ENCODE results near the gene FIG4. TPM values are rescaled to one million over a fixed set of nuclear protein-coding genes. Genes with fewer than 3 reads are reported as not detected.

Gene FIG4
- polyA plus RNA-seq, 3 donors, result 4.5 to 7.0 (median 7.0) TPM

DNA sequence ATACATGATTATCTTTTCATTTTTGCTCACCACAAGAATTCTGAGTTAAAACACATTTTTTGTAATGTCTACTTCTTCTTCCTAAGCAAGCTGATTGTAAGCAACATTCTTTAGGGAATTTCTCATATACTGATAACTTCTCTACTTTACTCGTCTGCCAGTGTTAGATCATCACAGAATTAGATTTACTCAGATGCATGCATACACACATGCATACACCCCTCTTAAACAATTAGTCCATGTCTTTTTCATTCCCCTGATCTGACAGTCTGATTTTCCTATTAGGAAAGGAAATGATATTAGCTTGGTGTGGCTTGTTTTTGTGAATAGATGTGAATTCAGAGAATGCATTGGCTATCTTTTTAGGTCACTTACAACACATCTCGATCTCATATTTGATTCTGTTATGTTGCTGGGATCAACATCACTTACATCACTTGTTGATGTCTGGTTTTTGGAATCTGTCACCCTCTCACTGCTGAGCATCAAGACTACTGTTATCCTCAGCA, 91.4 kb downstream of the FIG4 start:
- WGBS, 3 donors, result 65 to 80% (median 74%) methylated on average over 2 of the region's 2 CpGs
- H3K27ac ChIP-seq (ENCODE audit: low read depth, low read length), result no peak overlapping the region

DNA sequence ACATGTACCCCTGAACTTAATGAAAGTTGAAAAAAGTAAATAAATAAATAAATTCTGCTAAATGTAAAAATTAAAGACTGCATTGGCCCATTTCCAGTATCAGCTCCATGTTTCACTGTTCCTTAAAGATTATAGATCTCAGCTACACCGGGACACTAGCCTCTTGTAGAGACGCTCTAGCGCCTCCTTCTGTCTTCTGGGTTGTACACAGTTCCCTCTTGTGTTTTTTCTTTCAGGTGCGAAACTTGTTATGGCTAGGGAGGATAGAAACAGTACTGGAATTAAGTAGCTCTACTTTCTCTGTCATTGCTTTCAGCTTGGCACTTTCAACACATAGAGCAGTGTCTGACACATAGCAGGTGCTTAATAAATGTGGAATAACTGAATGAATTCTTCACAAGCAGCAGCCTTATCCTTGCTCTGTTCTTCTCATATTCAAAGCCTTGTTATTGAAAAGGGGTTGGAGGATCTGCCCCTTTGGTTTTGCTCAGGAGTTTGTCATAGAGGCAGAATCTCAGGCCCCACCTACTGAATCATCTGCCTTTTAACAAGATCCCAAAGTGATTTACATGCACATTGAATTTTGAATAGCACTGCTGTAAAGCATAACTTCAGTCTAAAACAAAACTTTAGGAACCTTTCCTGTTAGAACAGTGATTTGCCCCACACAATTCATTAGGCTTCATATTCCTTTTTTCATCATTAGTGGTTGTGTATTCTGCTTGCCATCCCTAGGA, 92.3 kb downstream of the FIG4 start:
- H3K27ac ChIP-seq (ENCODE audit: low read depth, low read length), result no peak overlapping the region
- WGBS, 3 donors, result 58 to 88% (median 87%) methylated on average over 4 of the region's 4 CpGs

DNA sequence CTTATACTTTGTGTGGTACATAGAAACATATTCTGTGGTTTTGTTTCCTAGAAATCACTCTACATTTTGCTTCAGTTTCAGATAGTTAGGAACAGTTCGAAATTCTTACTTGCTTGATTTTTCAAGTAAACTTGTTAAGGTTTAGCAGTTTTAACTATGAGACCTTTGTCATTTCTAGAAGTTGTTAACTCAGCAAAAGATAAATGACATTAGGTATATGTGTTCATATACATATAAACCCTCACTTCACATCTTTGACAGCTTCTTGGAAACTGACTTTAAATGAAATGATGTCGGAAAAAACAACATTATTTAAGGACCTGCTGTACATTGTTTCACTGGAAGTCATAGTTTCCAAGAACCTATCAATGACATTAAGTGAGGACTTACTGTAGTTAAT, 96.2 kb downstream of the FIG4 start:
- WGBS, 3 donors, result 91 to 96% (median 95%) methylated on average over 2 of the region's 2 CpGs

DNA sequence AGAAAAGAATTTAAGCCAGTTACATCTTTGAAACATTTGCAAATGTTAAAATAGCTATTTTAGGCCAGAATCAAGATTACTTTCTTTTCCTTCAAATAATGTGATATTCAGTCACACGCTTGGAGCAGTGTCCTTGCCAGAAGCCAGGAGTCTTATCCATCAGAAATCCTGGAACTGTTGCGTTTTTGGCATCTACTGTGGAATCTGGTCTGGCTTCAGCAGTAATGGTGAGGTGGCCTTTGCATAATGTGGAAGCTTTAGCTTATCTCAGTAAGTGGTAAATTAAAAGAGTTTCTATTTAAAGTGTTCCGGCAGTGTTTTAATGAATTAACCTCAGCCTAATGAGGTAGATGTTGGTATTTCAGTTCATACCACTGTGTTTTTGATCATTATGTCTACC, 97.6 kb downstream of the FIG4 start:
- no peak overlapping the region for H3K27ac ChIP-seq (ENCODE audit: low read depth, low read length)
- WGBS, 3 donors, result 71 to 79% (median 74%) methylated on average over 3 of the region's 3 CpGs

More for the DNA sequence above, 96.2 kb downstream of the FIG4 start:
- H3K27ac ChIP-seq (ENCODE audit: low read depth, low read length), result no peak overlapping the region

DNA sequence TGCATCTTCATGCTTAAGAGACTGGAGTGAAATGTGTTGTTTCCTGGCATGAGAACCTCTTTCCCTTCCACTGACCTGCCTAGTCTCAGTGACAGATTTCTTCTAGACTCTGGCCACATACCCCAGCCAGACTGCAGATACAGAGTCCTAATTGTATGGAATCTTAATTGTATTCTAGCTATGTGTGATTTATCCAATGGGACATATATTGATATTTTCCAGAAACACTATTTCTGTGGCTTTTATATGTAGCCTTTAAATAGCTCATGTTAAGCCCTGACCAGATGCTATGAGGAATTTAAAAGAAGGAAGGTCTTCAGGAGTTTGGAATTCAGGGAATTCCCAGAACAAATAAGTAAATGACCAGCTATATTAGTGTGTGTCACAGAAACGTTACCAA, 99.0 kb downstream of the FIG4 start:
- 34 to 46% (median 38%) methylated on average over 1 of the region's 1 CpG for WGBS, 3 donors
- no peak overlapping the region for H3K27ac ChIP-seq (ENCODE audit: low read depth, low read length)

DNA sequence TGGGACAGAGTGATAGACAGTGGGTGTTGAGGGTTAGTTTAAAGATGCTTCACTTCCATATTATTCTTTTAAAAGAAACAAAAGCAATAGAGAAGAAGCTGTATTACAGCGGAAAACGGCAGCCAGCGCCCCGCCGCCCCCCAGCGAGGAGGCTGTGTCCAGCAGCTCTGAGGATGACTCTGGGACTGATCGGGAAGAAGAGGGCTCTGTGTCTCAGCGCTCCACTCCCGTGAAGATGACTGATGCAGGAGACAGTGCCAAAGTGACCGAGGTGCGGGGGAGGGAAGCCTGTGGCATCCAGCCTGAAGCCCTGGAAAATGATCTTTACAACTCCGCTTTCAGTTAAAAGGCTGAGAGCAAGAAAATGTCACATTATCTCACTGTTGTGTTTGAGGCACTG, 100.2 kb downstream of the FIG4 start:
- no peak overlapping the region for H3K27ac ChIP-seq (ENCODE audit: low read depth, low read length)
- WGBS, 3 donors, result 75 to 77% (median 76%) methylated on average over 12 of the region's 12 CpGs

DNA sequence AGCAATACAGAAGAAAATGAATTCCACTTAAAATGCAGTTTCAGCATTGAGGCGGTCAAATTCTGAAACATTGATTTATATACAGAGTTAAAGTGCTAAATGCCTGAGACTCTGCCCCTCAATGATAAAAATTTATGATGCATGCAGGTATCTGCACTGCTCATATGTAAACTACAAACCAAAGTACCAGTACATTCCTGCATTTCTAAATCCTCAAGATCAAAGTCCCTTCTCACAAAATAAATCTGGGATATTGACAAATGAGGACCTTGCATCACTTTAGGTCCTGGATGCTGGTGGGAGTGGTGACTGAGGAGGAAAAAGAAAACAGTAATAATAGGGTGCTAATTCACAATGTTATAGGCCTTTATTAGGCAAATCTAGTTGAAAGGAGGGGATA, 101.9 kb downstream of the FIG4 start:
- no peak overlapping the region for H3K27ac ChIP-seq (ENCODE audit: low read depth, low read length)
- 92 to 96% (median 94%) methylated on average over 1 of the region's 1 CpG for WGBS, 3 donors

DNA sequence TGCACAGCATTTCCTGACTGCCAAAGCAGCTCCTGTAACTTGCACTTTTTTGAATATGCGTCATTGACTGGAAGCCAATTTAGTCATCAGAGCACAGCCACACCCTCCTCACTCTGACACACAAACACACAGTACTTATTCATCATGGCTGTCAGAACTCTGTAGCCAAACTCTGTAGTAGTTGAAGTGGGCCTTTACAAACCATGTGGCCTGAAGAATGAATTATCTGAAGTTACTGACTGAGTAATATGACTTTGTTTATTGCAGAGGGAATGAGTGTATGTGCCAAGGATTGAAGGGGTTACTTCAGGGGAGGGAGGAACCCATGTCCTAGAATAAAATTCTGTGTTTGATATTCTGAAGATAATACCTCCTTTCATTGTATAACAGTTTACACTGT, 102.7 kb downstream of the FIG4 start:
- H3K27ac ChIP-seq (ENCODE audit: low read depth, low read length), result no peak overlapping the region
- WGBS, 3 donors, result 28 to 38% (median 36%) methylated on average over 1 of the region's 1 CpG

DNA sequence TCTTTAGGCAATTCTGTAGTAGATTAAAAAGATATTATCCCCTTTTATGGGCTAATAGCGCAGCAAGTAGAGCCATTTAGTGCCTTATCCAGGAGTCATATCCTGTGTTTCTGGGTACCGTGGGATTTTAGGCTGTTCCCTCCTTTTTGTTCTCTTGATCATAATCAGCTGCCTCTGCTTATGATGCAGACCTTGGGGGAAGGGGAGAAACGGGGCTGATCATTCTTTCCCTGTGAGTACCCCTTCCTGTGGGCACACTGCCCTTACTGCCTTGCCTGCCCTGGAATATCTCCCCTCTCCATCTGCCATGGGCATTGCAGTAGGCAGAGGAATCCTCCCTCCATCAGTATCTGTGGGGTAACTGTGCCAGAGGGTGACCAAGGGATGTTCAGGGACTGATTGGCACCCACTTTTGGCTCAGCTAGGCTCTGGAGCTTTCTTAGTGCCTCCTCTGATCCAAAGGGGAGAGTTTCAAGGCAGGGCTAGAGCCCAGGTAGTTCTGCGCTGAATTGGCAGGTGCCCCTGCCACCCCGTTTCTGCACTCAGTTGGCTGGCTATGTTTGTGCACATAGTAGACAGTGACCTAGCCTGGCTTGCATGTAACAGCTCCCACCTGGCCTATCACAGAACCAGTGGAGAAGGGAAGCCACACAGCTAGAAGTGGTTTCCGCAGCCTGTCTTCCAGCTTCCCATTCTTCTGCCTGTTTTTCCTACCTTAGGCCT, 103.3 kb downstream of the FIG4 start:
- H3K27ac ChIP-seq (ENCODE audit: low read depth, low read length), result peak overlapping the region; percentile 7
- 70 to 87% (median 76%) methylated on average over 6 of the region's 6 CpGs for WGBS, 3 donors

DNA sequence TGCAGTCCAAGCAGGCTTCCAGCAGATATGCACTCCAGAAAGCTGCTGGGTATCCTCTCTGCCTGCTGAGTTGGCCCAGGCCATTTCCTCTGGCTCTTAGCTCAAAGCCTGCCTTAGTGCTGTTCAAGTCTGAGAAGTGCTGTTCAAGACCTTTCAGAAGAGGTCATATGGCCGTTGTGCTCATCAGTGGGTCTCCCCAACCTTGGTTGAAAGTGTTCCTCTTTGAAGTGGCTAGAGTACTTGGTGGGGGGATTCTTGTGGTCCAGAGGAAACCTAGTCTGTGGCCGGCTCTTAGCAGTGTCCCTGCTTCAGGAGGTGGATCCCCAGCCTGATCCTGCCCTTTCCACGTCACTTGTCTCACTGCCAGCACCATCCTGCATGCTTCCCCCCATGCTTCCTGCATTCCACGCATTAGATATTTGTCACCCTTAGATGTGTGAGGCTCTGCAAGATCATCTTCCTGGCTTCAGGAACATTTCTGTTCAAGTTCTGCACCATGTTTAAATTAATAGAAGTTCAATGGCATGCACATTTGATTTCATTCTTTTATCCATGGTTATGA, 105.0 kb downstream of the FIG4 start:
- no peak overlapping the region for H3K27ac ChIP-seq (ENCODE audit: low read depth, low read length)
- 71 to 77% (median 73%) methylated on average over 4 of the region's 4 CpGs for WGBS, 3 donors

DNA sequence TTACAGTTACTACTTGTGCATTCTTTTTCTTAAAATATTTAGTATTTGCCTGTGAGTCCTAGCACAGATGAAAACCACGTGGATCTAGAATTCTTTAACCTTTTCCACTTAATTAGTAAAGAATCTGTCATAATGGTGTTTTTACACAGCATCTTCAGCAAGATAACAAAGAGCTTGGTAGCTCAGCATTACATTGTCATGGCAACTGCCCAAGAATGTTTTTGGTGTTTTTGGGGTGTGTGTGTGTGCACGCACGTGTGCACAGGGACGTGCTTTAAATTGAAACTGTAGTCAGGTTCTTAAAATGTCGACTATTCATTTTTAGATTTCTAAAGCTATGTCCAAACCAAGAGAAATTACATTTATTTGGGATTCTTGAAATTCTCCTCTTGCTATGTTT, 108.0 kb downstream of the FIG4 start:
- 94 to 98% (median 95%) methylated on average over 5 of the region's 5 CpGs for WGBS, 3 donors
- H3K27ac ChIP-seq (ENCODE audit: low read depth, low read length), result no peak overlapping the region

DNA sequence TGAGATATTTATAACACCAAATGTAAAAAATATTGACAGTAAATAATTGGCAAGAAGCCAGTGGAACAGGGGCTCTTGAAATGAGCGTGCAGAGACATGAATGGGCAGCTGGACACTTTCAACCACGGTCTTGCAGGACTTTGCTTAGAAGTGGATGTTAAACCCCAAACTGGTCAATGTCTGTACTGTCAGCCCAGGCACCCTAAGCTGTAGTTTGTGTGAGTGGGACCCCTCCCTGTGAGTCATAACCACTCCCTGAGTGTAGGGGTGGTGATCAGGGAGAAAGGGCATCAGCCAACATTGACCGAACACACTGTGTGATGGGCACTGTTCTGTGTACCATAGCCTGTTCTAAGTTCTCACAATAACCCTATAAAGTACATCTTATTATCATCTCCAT, 108.6 kb downstream of the FIG4 start:
- WGBS, 3 donors, result 80 to 93% (median 80%) methylated on average over 3 of the region's 3 CpGs
- H3K27ac ChIP-seq (ENCODE audit: low read depth, low read length), result no peak overlapping the region

DNA sequence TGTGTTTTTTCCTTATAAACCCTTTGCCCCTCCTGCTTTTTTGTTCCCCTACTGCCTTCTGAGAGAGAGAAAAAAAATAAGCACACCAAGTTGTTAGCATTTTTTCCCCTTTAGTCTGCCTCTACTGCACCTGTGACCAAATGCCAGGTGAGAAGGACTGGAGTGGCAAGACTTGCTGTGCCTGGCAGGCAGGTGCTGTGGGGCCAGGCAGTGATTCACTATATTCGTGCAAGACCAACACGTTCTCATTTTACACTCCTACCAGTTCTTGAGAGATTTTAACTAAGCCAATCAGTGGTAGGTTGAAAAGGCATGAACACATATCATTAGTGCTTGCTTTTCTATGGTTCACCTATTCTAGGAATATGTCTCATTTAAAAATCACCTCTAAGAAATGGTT, 109.7 kb downstream of the FIG4 start:
- WGBS, 3 donors, result 93 to 95% (median 95%) methylated on average over 2 of the region's 2 CpGs
- no peak overlapping the region for H3K27ac ChIP-seq (ENCODE audit: low read depth, low read length)

DNA sequence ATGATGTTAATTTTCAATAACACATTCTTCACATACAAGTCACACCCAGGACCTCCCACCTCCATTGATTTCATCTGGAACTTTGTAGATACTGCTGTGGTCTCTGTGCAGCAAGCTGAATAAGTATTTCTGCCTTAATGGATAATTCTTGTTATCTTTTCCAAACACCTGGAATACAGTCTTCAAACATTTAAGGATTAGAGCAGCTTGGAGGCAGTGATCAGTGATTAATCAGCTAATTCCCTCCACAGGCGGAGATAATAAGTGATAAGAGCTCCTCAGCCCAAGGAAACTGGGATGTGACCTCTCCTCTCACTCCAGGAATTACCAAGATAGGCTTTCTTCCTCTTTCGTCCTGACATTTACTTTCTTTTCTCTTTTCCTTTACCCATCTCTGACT, 110.7 kb downstream of the FIG4 start:
- H3K27ac ChIP-seq (ENCODE audit: low read depth, low read length), result no peak overlapping the region
- WGBS, 3 donors, result 90 to 93% (median 90%) methylated on average over 2 of the region's 2 CpGs

DNA sequence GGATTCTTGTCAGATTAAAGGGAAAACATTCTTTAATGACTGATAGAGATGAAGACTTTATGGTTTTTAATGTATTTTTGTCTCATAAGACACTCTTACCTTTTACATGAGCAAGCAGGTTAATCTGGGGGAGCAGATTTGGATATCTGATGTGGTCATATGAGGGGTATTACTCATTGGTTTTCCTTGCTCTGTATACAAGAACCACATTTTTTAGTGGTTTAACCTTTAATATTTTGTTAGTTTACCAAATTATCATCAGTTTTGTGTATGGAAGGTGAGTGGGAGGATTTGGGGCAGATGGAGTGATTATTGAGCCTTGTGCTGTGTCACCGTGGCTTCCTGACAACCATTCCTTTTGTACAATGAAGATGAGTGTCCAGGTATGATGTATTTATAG, 112.9 kb downstream of the FIG4 start:
- no peak overlapping the region for H3K27ac ChIP-seq (ENCODE audit: low read depth, low read length)
- WGBS, 3 donors, result 83 to 100% (median 86%) methylated on average over 1 of the region's 1 CpG

DNA sequence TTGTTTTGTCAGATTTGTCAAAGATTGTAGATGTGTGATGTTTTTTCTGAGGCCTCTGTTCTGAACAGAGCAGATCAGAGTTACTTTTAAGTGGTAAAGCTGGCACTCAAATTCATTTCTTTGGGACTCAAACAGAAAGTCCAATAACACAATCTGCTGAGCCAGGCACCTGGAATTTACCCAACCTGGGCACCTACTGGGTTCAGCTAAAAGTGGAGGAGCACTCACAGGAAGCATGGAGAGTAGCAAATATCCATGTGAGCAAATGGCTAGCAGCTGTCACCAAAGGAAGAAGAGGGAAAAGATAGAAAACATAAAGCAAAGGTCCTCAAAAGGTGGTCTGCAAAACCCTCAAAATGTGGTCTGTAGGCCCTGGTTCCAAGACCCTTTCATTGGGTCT, 116.8 kb downstream of the FIG4 start:
- no peak overlapping the region for H3K27ac ChIP-seq (ENCODE audit: low read depth, low read length)

DNA sequence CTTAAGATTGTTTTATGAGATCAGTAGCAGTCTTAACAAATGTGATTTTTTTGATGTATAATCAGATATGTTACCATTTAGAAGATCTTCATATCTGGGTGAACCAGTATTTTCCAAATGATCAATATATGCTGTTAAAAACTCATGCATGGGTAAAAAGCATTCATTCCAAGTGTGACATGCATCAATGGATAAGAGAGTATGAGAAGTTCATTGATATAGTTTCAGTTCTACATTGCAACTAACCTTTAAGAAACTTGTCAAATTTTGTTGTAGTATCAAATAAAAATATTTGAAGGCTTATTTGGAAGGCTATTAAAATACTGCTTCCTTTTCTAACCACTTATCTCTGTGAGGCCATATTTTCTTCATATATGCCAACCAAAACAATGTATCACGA, 117.7 kb downstream of the FIG4 start:
- 80 to 94% (median 93%) methylated on average over 1 of the region's 1 CpG for WGBS, 3 donors
- no peak overlapping the region for H3K27ac ChIP-seq (ENCODE audit: low read depth, low read length)

DNA sequence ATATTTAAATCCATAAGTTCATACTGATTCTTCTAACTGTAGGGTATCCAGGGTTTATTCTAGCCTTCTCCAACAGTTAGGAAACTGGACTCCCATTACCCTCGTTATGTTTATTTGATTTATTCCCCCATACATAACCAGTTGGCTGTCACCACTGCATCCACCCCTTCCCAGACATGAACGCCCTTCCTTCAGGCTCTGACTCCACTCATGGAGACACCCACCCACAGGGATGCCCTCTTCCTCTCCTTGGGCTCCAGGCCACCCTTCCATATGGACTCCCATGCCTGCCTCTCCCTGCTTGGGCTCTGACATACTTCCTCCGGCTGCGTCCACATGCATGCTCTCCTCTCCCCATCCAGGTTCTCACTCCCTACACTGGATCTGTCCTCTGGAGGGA, 124.0 kb downstream of the FIG4 start:
- H3K27ac ChIP-seq (ENCODE audit: low read depth, low read length), result no peak overlapping the region
- 93 to 100% (median 94%) methylated on average over 4 of the region's 4 CpGs for WGBS, 3 donors

DNA sequence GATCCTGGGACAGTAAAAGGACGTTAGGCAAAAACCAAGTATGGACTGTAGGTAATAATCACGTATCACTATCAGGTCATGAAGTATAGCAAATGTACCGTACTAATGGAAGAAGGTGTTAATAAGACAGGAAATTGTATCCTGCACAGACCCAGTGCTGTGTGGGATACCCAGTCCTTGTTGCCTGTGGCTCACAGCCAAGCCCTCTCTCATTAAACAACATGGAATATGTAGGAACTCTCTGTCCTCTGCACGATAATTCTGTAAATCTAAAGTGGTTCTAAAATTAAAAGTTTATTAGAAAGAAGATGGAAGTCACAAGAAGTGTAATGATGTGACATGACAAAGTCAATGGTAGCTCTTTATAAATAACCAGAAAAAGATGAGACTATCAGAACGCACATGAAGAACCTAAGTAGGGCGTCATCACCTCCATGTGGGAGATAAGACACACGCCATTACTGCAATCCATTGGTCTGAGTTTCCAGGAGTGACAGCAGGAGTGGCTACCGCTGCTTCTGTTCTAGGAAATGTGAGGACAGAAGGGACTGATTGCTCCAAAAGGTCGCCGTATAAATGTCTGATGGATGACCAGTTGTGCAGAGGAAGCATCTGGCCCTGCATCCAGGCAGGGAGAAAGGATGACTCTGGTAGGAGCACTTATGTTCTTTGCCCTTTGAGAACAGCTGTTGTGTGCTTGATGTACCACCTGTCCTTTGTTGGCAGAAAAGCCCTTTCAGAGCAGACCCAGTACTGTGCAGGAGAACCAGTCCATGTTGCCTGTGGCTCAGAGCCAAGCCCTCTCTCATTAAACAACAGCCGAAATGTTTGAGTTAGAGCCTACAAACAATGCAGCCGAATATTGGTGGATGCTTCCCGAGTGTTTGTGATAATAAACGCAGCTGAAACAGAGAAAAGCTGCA, 125.6 kb downstream of the FIG4 start:
- 77 to 87% (median 82%) methylated on average over 14 of the region's 14 CpGs for WGBS, 3 donors
- no peak overlapping the region for H3K27ac ChIP-seq (ENCODE audit: low read depth, low read length)
